BLaER1 treated with 17β-estradiol and CSF1 and Interleukin-3, amounts not matched to agents 10 nM and 100 nM (cell line): Measurements from ENCODE around the gene KRTAP10-6.
"Not testable (repeated sequence)": the region's sequence is repeated elsewhere in the genome, so short reads cannot be mapped to it uniquely, and the experiment has no call there.

Experiments
- H3K27ac ChIP-seq, 11 experiments: shearing (Covaris generic); formaldehyde crosslinking; 2 replicates each; pipeline ENCODE4 v1.8.1; 2022
- H3K27me3 ChIP-seq, 11 experiments: shearing (Covaris generic); formaldehyde crosslinking; 2 replicates each; pipeline ENCODE4 v1.8.1; 2022
- H3K36me3 ChIP-seq, 11 experiments: shearing (Covaris generic); formaldehyde crosslinking; 2 replicates each; pipeline ENCODE4 v1.8.1; 2022
- H3K4me1 ChIP-seq, 10 experiments: shearing (Covaris generic); formaldehyde crosslinking; 2 replicates each; pipeline ENCODE4 v1.8.1; 2022
- H3K4me2 ChIP-seq, 11 experiments: shearing (Covaris generic); formaldehyde crosslinking; 2 replicates each; pipeline ENCODE4 v1.8.1; 2022
- H3K4me3 ChIP-seq, 10 experiments: shearing (Covaris generic); formaldehyde crosslinking; 2 replicates each; pipeline ENCODE4 v1.8.1; 2022
- H3K9ac ChIP-seq, 11 experiments: shearing (Covaris generic); formaldehyde crosslinking; 2 replicates each; pipeline ENCODE4 v1.8.1; 2022
- H3K9me3 ChIP-seq, 11 experiments: shearing (Covaris generic); formaldehyde crosslinking; replicated peaks in 1 of 11; 2 replicates each; pipeline ENCODE4 v1.8.1; 2022
- H4K20me1 ChIP-seq, 11 experiments: shearing (Covaris generic); formaldehyde crosslinking; 2 replicates each; pipeline ENCODE4 v1.8.1; 2022
- Cebpa-rat ChIP-seq, 11 experiments: shearing (Covaris generic); IDR thresholded peaks; 2 replicates each; pipeline ENCODE4 v1.8.1; 2022

The KRTAP10-6 gene

DNA sequence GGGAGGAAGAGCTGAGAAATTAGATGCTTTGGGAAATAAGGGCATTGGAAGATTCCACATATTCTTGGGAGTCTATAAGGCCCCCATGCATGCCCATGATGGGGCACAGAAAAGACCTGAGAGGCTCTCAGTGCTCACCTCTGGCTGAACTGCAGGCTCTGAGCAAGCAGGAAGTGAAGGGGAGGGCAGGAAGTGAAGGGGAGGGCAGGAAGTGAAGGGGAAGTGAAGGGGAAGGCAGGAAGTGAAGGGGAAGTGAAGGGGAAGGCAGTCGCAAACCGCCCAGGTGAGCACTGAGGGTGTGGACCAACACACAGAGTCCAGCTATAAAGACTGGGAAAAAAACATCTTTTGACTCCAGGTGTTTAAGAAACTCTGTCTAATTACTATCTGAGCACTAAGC is 38.1 kb upstream of the KRTAP10-6 start:
- Histone ChIP-seq H3K4me3 (no peak overlapping the region), H4K20me1 (no peaks in the 10 kb centered on the region), H3K36me3 (no peaks in the 10 kb centered on the region), H3K4me2 (peak overlapping the region in 9 of 11 experiments; percentile 3 to 64 (median 34); a peak in 14 of 22 replicates), H3K9me3 (peaks cover 37 to 51% (median 40%) of the 10 kb centered on the region in 11 experiments), H3K9ac (no peak overlapping the region), H3K27ac (no peak overlapping the region), H3K4me1 (peaks cover 0 to 21% (median 13%) of the 10 kb centered on the region in 10 experiments; a peak in 16 of 20 replicates), H3K27me3 (no peaks in the 10 kb centered on the region)
- no peak for TF ChIP-seq Cebpa-rat (IDR thresholded peaks at IDR 0.05)

DNA sequence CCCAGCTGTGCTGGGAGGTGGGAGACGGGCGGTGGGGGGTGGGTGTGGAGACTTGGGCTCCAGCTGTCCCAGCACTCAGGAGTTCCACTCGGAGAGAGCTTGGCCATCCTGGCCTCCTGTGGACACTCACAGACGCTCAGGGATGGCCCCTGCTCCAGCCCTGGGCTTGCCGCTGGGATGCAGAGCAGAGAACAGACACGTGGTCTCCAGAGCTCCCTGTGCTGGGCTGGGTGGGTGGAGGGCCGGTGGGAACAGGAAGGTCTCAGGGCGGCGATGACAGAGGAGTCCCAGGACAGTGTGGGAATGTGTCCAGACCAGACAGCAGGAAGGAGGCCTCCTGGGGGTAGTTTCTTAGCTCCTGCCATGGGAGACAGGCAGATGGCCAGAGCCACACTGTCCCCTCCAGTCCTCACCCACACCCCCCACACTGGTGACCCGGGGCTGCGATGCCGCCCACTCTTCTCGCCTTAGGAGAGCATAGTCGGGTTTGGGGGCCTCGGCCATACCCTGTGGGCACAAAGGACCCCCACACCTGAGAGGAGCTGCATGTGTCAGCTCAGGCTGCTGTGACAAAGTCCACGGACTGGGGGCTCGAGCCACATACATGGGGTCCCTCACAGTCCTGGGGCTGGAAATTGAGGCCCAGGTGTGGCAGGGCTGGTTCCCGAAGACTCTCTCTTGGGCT is 36.5 kb upstream of the KRTAP10-6 start:
- Histone ChIP-seq H3K4me2 (no peak overlapping the region), H3K4me3 (no peak overlapping the region), H3K27me3 (no peaks in the 10 kb centered on the region), H4K20me1 (no peaks in the 10 kb centered on the region), H3K9ac (no peak overlapping the region), H3K27ac (no peak overlapping the region), H3K4me1 (peaks cover 0 to 21% (median 13%) of the 10 kb centered on the region in 10 experiments; a peak in 16 of 20 replicates), H3K9me3 (peaks cover 53 to 64% (median 56%) of the 10 kb centered on the region in 11 experiments), H3K36me3 (no peaks in the 10 kb centered on the region)
- no peak for TF ChIP-seq Cebpa-rat (IDR thresholded peaks at IDR 0.05)

- not testable (repeated sequence) for H3K36me3 ChIP-seq, H3K4me3 ChIP-seq, H4K20me1 ChIP-seq, H3K27ac ChIP-seq, H3K27me3 ChIP-seq, H3K9ac ChIP-seq
- Histone ChIP-seq H3K9me3 (peaks cover 63 to 74% (median 66%) of the 10 kb centered on the region in 11 experiments), H3K4me1 (peaks cover 0 to 21% (median 13%) of the 10 kb centered on the region in 10 experiments; a peak in 18 of 20 replicates), H3K4me2 (0 out of 22 replicates have a peak overlapping the region, but pooled peaks of 1 of the 11 experiments have one; percentile 15)
Observed at GRCh38 chr21:44627831-44628233, 35.5 kb upstream of the KRTAP10-6 start.

DNA sequence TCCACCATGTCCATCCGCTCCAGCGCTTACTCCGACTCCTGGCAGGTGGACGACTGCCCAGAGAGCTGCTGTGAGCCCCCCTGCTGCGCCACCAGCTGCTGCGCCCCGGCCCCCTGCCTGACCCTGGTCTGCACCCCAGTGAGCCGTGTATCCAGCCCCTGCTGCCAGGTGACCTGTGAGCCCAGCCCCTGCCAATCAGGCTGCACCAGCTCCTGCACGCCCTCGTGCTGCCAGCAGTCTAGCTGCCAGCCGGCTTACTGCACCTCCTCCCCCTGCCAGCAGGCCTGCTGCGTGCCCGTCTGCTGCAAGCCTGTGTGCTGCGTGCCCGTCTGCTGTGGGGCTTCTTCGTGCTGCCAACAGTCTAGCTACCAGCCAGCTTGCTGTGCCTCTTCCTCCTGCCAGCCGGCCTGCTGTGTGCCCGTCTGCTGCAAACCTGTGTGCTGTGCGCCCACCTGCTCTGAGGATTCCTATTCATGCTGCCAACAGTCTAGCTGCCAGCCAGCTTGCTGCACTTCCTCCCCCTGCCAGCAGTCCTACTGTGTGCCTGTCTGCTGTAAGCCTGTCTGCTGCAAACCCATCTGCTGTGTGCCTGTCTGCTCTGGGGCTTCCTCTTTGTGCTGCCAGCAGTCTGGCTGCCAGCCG is 35.0 kb upstream of the KRTAP10-6 start:
- not testable (repeated sequence) for H3K4me3 ChIP-seq, H3K4me2 ChIP-seq, H3K27ac ChIP-seq, H3K36me3 ChIP-seq, H4K20me1 ChIP-seq, H3K9ac ChIP-seq, H3K27me3 ChIP-seq
- H3K4me1 ChIP-seq: peaks cover 2 to 23% (median 14%) of the 10 kb centered on the region in 10 experiments; a peak in 18 of 20 replicates
- H3K9me3 ChIP-seq: peaks cover 61 to 75% (median 66%) of the 10 kb centered on the region in 11 experiments

- no peak within 1 kb of the TSS for H3K9ac ChIP-seq
- TF ChIP-seq Cebpa-rat (IDR thresholded peaks at IDR 0.05): no peak
Observed at GRCh38 chr21:44626673-44627143, 34.4 kb upstream of the KRTAP10-6 start, which contains the start of gene KRTAP10-9. Gene KRTAP10-9 (plus strand): TSS chr21:44627093. CDS start chr21:44627172, 79 bp downstream.

GRCh38 chr21:44626262-44626661 is 34.0 kb upstream of the KRTAP10-6 start:
- no peak overlapping the region for H3K4me3 ChIP-seq
- H3K9me3 ChIP-seq: peaks cover 50 to 72% (median 57%) of the 10 kb centered on the region in 11 experiments
- H3K4me1 ChIP-seq: peaks cover 6 to 24% (median 14%) of the 10 kb centered on the region in 10 experiments; a peak in 18 of 20 replicates
- no peaks in the 10 kb centered on the region for H3K27me3 ChIP-seq
- no peaks in the 10 kb centered on the region for H3K36me3 ChIP-seq
- no peak for TF ChIP-seq Cebpa-rat (IDR thresholded peaks at IDR 0.05)
- H4K20me1 ChIP-seq: no peaks in the 10 kb centered on the region
- no peak overlapping the region for H3K27ac ChIP-seq
- peak overlapping the region in 1 of 11 experiments; percentile 18; a peak in 1 of 22 replicates for H3K4me2 ChIP-seq
- no peak overlapping the region for H3K9ac ChIP-seq

More at GRCh38 chr21:44626673-44627143, 34.4 kb upstream of the KRTAP10-6 start, which contains the start of gene KRTAP10-9:
- H4K20me1 ChIP-seq: no peaks in the 10 kb centered on the region
- H3K9me3 ChIP-seq: peaks cover 55 to 73% (median 61%) of the 10 kb centered on the region in 11 experiments
- H3K4me1 ChIP-seq: peaks cover 6 to 24% (median 14%) of the 10 kb centered on the region in 10 experiments; a peak in 18 of 20 replicates
- H3K4me3 ChIP-seq: no peak within 1 kb of the TSS
- no peaks in the 10 kb centered on the region for H3K36me3 ChIP-seq
- H3K27ac ChIP-seq: no peak within 1 kb of the TSS
- no peaks in the 10 kb centered on the region for H3K27me3 ChIP-seq
- H3K4me2 ChIP-seq: peak within 1 kb of the TSS in 2 of 11 experiments; percentile 15 to 18; a peak in 1 of 22 replicates

GRCh38 chr21:44625756-44626155 is 33.5 kb upstream of the KRTAP10-6 start:
- H3K4me2 ChIP-seq: no peak overlapping the region
- peaks cover 6 to 24% (median 14%) of the 10 kb centered on the region in 10 experiments; a peak in 18 of 20 replicates for H3K4me1 ChIP-seq
- H3K27me3 ChIP-seq: no peaks in the 10 kb centered on the region
- no peaks in the 10 kb centered on the region for H3K36me3 ChIP-seq
- peaks cover 45 to 68% (median 52%) of the 10 kb centered on the region in 11 experiments for H3K9me3 ChIP-seq
- TF ChIP-seq Cebpa-rat (IDR thresholded peaks at IDR 0.05): no peak
- H3K27ac ChIP-seq: no peak overlapping the region
- no peak overlapping the region for H3K9ac ChIP-seq
- H3K4me3 ChIP-seq: no peak overlapping the region
- H4K20me1 ChIP-seq: no peaks in the 10 kb centered on the region

GRCh38 chr21:44623575-44623974 is 31.3 kb upstream of the KRTAP10-6 start:
- no peak overlapping the region for H3K9ac ChIP-seq
- H3K4me3 ChIP-seq: no peak overlapping the region
- no peak overlapping the region for H3K4me2 ChIP-seq
- no peak overlapping the region for H3K27ac ChIP-seq
- peaks cover 40 to 58% (median 46%) of the 10 kb centered on the region in 11 experiments for H3K9me3 ChIP-seq
- H3K4me1 ChIP-seq: peaks cover 7 to 22% (median 13%) of the 10 kb centered on the region in 10 experiments
- TF ChIP-seq Cebpa-rat (IDR thresholded peaks at IDR 0.05): no peak
- H3K27me3 ChIP-seq: no peaks in the 10 kb centered on the region
- no peaks in the 10 kb centered on the region for H4K20me1 ChIP-seq
- no peaks in the 10 kb centered on the region for H3K36me3 ChIP-seq

DNA sequence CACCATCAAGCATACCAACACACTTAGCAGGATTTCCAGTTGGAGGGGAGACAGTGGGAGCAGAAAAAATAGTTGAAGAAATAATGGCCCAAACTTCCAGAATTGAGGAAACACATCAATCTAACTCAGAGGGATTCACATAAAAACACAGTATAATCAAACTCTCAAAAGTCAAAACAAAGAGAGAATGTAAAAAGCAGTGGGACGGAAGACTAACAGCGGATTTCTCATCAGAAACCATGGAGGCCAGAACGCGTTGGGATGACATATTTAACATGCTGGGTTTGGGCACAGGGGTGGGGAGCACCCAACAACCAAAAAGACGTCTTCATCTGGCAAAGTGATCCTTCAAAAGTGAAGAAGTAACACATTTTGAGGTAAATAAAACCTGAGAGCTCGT is 27.6 kb upstream of the KRTAP10-6 start:
- H3K27me3 ChIP-seq: peaks cover 0 to 5% (median 0%) of the 10 kb centered on the region in 11 experiments; a peak in 3 of 22 replicates
- no peak for TF ChIP-seq Cebpa-rat (IDR thresholded peaks at IDR 0.05)

More for the DNA sequence above, 27.6 kb upstream of the KRTAP10-6 start:
- H4K20me1 ChIP-seq: no peaks in the 10 kb centered on the region
- H3K27ac ChIP-seq: no peak overlapping the region
- no peak overlapping the region for H3K9ac ChIP-seq
- peaks cover 36 to 48% (median 42%) of the 10 kb centered on the region in 10 experiments for H3K4me1 ChIP-seq
- peaks cover 29 to 49% (median 37%) of the 10 kb centered on the region in 11 experiments for H3K9me3 ChIP-seq
- H3K4me2 ChIP-seq: no peak overlapping the region
- no peak overlapping the region for H3K4me3 ChIP-seq
- H3K36me3 ChIP-seq: no peaks in the 10 kb centered on the region
